GM12878 (cell line): Measurements from ENCODE around the gene PDE1C.

Experiments used
- CREM ChIP-seq: IDR thresholded peaks from 2 replicates; pipeline ENCODE4 v1.6.1; 2014; ENCODE audit warnings: antibody characterized with exemption, low read depth
- CTCF ChIP-seq, 3 experiments: IDR thresholded peaks in 2 of 3; conservative IDR thresholded peaks in 1 of 3; 2 replicates each; pipeline ENCODE4 v1.5.1; 2011; ENCODE audit warnings: low read depth in 3 of 3, low read length in 3 of 3, mild to moderate bottlenecking in 3 of 3, control low read depth in 2 of 3, moderate library complexity in 2 of 3, inconsistent platforms in 1 of 3, mixed read lengths in 1 of 3; ENCODE audit not compliant: control insufficient read depth in 2 of 3, insufficient read depth in 1 of 3; ENCODE audit errors: extremely low read depth in 1 of 3
- ETV6 ChIP-seq, 2 experiments: fragments of 450-650 bp in 1 of 2; IDR thresholded peaks in 1 of 2; conservative IDR thresholded peaks in 1 of 2; 2 replicates each; pipeline ENCODE4 v1.6.1; 2014; ENCODE audit warnings: antibody characterized with exemption in 1 of 2, borderline replicate concordance in 1 of 2, low read depth in 1 of 2, mild to moderate bottlenecking in 1 of 2, moderate library complexity in 1 of 2
- EZH2 ChIP-seq: IDR thresholded peaks from 2 replicates; pipeline ENCODE4 v1.6.1; 2012; ENCODE audit warnings: low read depth, mild to moderate bottlenecking, control low read depth, inconsistent platforms, low read length, borderline replicate concordance; ENCODE audit not compliant: control insufficient read depth
- KAT2A ChIP-seq: conservative IDR thresholded peaks from 2 replicates; pipeline ENCODE4 v1.6.1; 2011; ENCODE audit warnings: low read depth, low read length; ENCODE audit not compliant: control insufficient read depth
- SMC3 ChIP-seq: IDR thresholded peaks from 2 replicates; pipeline ENCODE4 v1.6.1; 2011; ENCODE audit warnings: low read length, improper control_type of control experiment, borderline replicate concordance
- TBL1XR1 ChIP-seq: IDR thresholded peaks from 2 replicates; pipeline ENCODE4 v1.6.1; 2012; ENCODE audit warnings: low read depth, low read length, improper control_type of control experiment
- TF ChIP-seq, protein P1 (sequence below): fragments of 450-650 bp; IDR thresholded peaks from 2 replicates; pipeline ENCODE4 v1.6.1; 2016; ENCODE audit warnings: mild to moderate bottlenecking, moderate library complexity, borderline replicate concordance

- TF ChIP-seq KAT2A (no peak), ETV6 (conservative IDR thresholded peaks at IDR 0.05 in 1 of 2, IDR thresholded peaks at IDR 0.05 in 1 of 2; ENCODE audit: borderline replicate concordance in 1 of 2, low read depth in 1 of 2) (no peak), CTCF (IDR thresholded peaks at IDR 0.05 in 2 of 3, conservative IDR thresholded peaks at IDR 0.05 in 1 of 3; ENCODE audit: control insufficient read depth in 2 of 3, extremely low read depth in 1 of 3, insufficient read depth in 1 of 3, low read depth in 3 of 3, low read length in 3 of 3) (no peak), TBL1XR1 (no peak), CREM (no peak), EZH2 (no peak), SMC3 (no peak)
- TF ChIP-seq, protein P1, sequence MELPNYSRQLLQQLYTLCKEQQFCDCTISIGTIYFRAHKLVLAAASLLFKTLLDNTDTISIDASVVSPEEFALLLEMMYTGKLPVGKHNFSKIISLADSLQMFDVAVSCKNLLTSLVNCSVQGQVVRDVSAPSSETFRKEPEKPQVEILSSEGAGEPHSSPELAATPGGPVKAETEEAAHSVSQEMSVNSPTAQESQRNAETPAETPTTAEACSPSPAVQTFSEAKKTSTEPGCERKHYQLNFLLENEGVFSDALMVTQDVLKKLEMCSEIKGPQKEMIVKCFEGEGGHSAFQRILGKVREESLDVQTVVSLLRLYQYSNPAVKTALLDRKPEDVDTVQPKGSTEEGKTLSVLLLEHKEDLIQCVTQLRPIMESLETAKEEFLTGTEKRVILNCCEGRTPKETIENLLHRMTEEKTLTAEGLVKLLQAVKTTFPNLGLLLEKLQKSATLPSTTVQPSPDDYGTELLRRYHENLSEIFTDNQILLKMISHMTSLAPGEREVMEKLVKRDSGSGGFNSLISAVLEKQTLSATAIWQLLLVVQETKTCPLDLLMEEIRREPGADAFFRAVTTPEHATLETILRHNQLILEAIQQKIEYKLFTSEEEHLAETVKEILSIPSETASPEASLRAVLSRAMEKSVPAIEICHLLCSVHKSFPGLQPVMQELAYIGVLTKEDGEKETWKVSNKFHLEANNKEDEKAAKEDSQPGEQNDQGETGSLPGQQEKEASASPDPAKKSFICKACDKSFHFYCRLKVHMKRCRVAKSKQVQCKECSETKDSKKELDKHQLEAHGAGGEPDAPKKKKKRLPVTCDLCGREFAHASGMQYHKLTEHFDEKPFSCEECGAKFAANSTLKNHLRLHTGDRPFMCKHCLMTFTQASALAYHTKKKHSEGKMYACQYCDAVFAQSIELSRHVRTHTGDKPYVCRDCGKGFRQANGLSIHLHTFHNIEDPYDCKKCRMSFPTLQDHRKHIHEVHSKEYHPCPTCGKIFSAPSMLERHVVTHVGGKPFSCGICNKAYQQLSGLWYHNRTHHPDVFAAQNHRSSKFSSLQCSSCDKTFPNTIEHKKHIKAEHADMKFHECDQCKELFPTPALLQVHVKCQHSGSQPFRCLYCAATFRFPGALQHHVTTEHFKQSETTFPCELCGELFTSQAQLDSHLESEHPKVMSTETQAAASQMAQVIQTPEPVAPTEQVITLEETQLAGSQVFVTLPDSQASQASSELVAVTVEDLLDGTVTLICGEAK: no peak
These were observed 68.3 kb downstream of the PDE1C start for GRCh38 chr7:32001948-32002347.
